Progenitor cell of endocrine pancreas (in vitro differentiated cells): ENCODE results near the gene NEGR1. TPM values are rescaled to one million over a fixed set of nuclear protein-coding genes. Genes with fewer than 3 reads are reported as not detected.

Experiments
- DNase-seq: peaks from one replicate; pipeline ENCODE4 v3.0.0; 2021; ENCODE audit warnings: low spot score; ENCODE audit not compliant: unreplicated experiment
- H3K27ac Mint-ChIP-seq: 2 replicates; pipeline ENCODE4 v1.8.0; 2021; ENCODE audit warnings: mild to moderate bottlenecking, moderate library complexity, mixed read lengths
- H3K27me3 Mint-ChIP-seq: 2 replicates; pipeline ENCODE4 v1.8.0; 2021; ENCODE audit warnings: mixed read lengths
- H3K36me3 Mint-ChIP-seq: 2 replicates; pipeline ENCODE4 v1.8.0; 2022; ENCODE audit warnings: mixed read lengths; ENCODE audit not compliant: insufficient read depth
- H3K4me1 Mint-ChIP-seq: 2 replicates; pipeline ENCODE4 v1.8.0; 2021; ENCODE audit warnings: low read depth, mixed read lengths
- H3K4me3 Mint-ChIP-seq: 2 replicates; pipeline ENCODE4 v1.8.0; 2021; ENCODE audit warnings: low read depth, mild to moderate bottlenecking, moderate library complexity, mixed read lengths
- H3K9me3 Mint-ChIP-seq: 2 replicates; pipeline ENCODE4 v1.8.0; 2021; ENCODE audit warnings: low read depth, mixed read lengths
- CTCF ChIP-seq: fragments of 200-600 bp; sonication (generic); IDR thresholded peaks from one replicate; pipeline ENCODE4 v1.5.0; 2021; ENCODE audit warnings: antibody characterized with exemption, mild to moderate bottlenecking; ENCODE audit not compliant: unreplicated experiment
- total RNA-seq: library from RNA; stranded (reverse); gene quantifications from 2 replicates; pipeline ENCODE4 v1.2.1, GENCODE V29; 2021

The NEGR1 gene
- total RNA-seq, 1 donor from 2014 or later, result 3.1 TPM

- Mint-ChIP-seq H3K36me3 (no peaks in the 10 kb centered on the region), H3K27me3 (no peaks in the 10 kb centered on the region), H3K4me3 (no peak overlapping the region), H3K9me3 (no peaks in the 10 kb centered on the region), H3K27ac (no peak overlapping the region), H3K4me1 (peaks cover 12% of the 10 kb centered on the region)
- no peak for TF ChIP-seq CTCF
- no peak for DNase-seq
Observed at GRCh38 chr1:72003092-72003491, 279.2 kb downstream of the NEGR1 start.

DNA sequence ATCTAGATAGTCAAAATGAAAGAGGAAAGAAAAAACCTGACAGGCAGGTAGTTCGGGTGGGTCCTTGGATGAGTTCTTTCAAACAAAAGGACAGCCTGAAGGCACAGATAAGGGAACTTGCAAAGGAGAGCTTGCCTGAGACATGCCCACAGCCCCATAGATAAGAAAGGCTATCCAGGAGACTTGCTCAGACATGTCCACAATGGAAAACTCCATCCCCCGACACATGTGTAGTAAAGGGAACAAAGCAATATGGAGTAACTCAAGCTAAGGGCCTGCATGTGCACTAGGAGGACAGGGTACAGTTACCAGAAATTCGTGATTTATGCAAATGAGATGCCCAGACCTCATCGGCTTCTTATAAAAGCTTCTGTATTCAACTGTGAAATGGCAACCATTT is 281.5 kb downstream of the NEGR1 start:
- no peak for DNase-seq
- Mint-ChIP-seq H3K27me3 (no peaks in the 10 kb centered on the region), H3K4me1 (peaks cover 12% of the 10 kb centered on the region), H3K36me3 (no peaks in the 10 kb centered on the region), H3K9me3 (peaks cover 4% of the 10 kb centered on the region), H3K27ac (no peak overlapping the region), H3K4me3 (no peak overlapping the region)
- no peak for TF ChIP-seq CTCF

GRCh38 chr1:71994646-71995045 is 287.7 kb downstream of the NEGR1 start:
- H3K36me3 Mint-ChIP-seq, result no peaks in the 10 kb centered on the region
- no peak overlapping the region for H3K4me3 Mint-ChIP-seq
- H3K9me3 Mint-ChIP-seq, result peaks cover 4% of the 10 kb centered on the region
- no peak for TF ChIP-seq CTCF
- no peaks in the 10 kb centered on the region for H3K27me3 Mint-ChIP-seq
- no peak overlapping the region for H3K27ac Mint-ChIP-seq
- no peak for DNase-seq
- no peaks in the 10 kb centered on the region for H3K4me1 Mint-ChIP-seq

DNA sequence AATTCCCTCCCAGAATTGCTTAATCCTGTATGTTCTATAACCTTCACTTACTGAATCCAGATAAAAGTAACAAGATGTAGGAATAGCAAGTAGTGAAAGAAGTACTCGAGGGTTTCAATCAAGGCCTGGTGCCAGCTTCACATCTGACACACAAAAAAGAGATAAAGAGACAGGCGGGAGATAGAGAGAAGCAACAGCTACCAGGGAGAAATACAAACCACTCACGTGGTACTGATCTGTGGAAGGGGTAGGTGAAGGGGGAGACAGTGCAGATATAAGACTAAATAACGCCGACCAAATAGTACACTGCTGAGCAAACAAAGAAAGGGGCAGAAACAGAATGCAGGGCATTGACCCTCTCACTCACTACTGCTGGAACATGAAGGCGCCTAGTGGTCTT is 295.2 kb downstream of the NEGR1 start:
- Mint-ChIP-seq H3K9me3 (peaks cover 2% of the 10 kb centered on the region), H3K27ac (no peak overlapping the region), H3K4me3 (no peak overlapping the region), H3K4me1 (peaks cover 10% of the 10 kb centered on the region), H3K36me3 (no peaks in the 10 kb centered on the region), H3K27me3 (no peaks in the 10 kb centered on the region)
- no peak for DNase-seq
- TF ChIP-seq CTCF, result no peak

DNA sequence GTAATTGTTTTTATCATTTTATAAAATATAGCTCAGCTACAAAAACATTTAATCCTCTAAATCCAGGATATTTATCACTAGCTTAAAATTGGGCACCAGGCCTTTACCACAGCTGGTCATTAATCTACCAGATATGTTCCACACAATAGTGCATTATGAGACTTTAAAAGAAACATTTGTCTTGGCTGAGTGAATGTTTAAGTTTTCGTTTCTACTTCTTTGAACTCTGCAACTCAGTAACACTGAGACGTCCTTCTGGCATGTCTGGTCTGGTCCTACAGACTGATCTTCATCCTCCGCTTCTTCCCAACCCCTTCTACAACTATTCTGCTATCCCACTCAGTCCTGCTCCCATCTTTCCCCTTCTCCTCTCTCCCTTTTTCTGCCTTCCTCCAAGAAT is 296.2 kb downstream of the NEGR1 start:
- Mint-ChIP-seq H3K4me1 (peaks cover 11% of the 10 kb centered on the region), H3K27ac (no peak overlapping the region), H3K4me3 (no peak overlapping the region), H3K36me3 (no peaks in the 10 kb centered on the region), H3K27me3 (no peaks in the 10 kb centered on the region), H3K9me3 (peaks cover 2% of the 10 kb centered on the region)
- no peak for TF ChIP-seq CTCF
- no peak for DNase-seq

- no peaks in the 10 kb centered on the region for H3K36me3 Mint-ChIP-seq
- H3K4me3 Mint-ChIP-seq, result no peak overlapping the region
- H3K4me1 Mint-ChIP-seq, result peaks cover 6% of the 10 kb centered on the region
- DNase-seq, result no peak
- H3K27ac Mint-ChIP-seq, result no peak overlapping the region
- no peaks in the 10 kb centered on the region for H3K9me3 Mint-ChIP-seq
- no peak for TF ChIP-seq CTCF
- H3K27me3 Mint-ChIP-seq, result no peaks in the 10 kb centered on the region
Observed at GRCh38 chr1:71980556-71980955, 301.8 kb downstream of the NEGR1 start.
